ENCODE measurements around the gene EFCAB5. TPM values are rescaled to one million over a fixed set of nuclear protein-coding genes. Genes with fewer than 3 reads are reported as not detected.

Gene EFCAB5
- total and polyA plus RNA-seq, 12 donors, result 0.06 to 0.52 (median 0.15) TPM; not detected in 8

- no peak for ATAC-seq
Measured at GRCh38 chr17:30130121-30130520, 188.7 kb downstream of the EFCAB5 start.

GRCh38 chr17:30132615-30133014 lies 191.2 kb downstream of the EFCAB5 start:
- peaks cover 0 to 22% (median 7%) of the 10 kb centered on the region in 9 donors for H3K4me1 ChIP-seq
- ATAC-seq (no peak), DNase-seq (no peak)
- intact Hi-C loops (cut with DNase I), result no loop called here
- no peak overlapping the region for H3K27ac ChIP-seq
- no peak for TF ChIP-seq CTCF (IDR thresholded peaks at IDR 0.05)
- H3K4me3 ChIP-seq, result no peak overlapping the region
- WGBS, 2 donors, result 97% methylated on average over 3 of the region's 3 CpGs
- peaks cover 0 to 80% (median 4%) of the 10 kb centered on the region in 9 donors for H3K36me3 ChIP-seq
- H3K27me3 ChIP-seq, result no peaks in the 10 kb centered on the region
- no peaks in the 10 kb centered on the region for H3K9me3 ChIP-seq

More at GRCh38 chr17:30130121-30130520, 188.7 kb downstream of the EFCAB5 start:
- no peak for TF ChIP-seq CTCF (IDR thresholded peaks at IDR 0.05)
- DNase-seq, result no peak
- peaks cover 0 to 23% (median 8%) of the 10 kb centered on the region in 9 donors for H3K4me1 ChIP-seq
- H3K27me3 ChIP-seq, result no peaks in the 10 kb centered on the region
- intact Hi-C loops (cut with DNase I), result no loop called here
- H3K27ac ChIP-seq, result no peak overlapping the region
- no peaks in the 10 kb centered on the region for H3K9me3 ChIP-seq
- no peak overlapping the region for H3K4me3 ChIP-seq
- WGBS, 2 donors, result 95% methylated on average over 1 of the region's 1 CpG
- peaks cover 0 to 81% (median 4%) of the 10 kb centered on the region in 9 donors for H3K36me3 ChIP-seq

- ATAC-seq (no peak), DNase-seq (no peak)
- Histone ChIP-seq H3K9me3 (no peaks in the 10 kb centered on the region), H3K27ac (no peak overlapping the region), H3K36me3 (peaks cover 0 to 77% (median 4%) of the 10 kb centered on the region in 9 donors), H3K4me1 (peaks cover 0 to 28% (median 12%) of the 10 kb centered on the region in 9 donors), H3K4me3 (no peak overlapping the region), H3K27me3 (no peaks in the 10 kb centered on the region)
- no peak for TF ChIP-seq CTCF (IDR thresholded peaks at IDR 0.05)
- intact Hi-C loops (cut with DNase I), result no loop called here
- 98 to 100% methylated on average over 3 of the region's 3 CpGs for WGBS, 2 donors
Measured at GRCh38 chr17:30133197-30133596, 191.8 kb downstream of the EFCAB5 start.

- Histone ChIP-seq H3K36me3 (peaks cover 0 to 64% (median 0%) of the 10 kb centered on the region in 9 donors), H3K27me3 (no peaks in the 10 kb centered on the region), H3K9me3 (no peaks in the 10 kb centered on the region), H3K4me1 (peaks cover 0 to 31% (median 13%) of the 10 kb centered on the region in 9 donors), H3K27ac (no peak overlapping the region), H3K4me3 (no peak overlapping the region)
- ATAC-seq, result no peak
- intact Hi-C loops (cut with DNase I), result no loop called here
- DNase-seq, result no peak
- no peak for TF ChIP-seq CTCF (IDR thresholded peaks at IDR 0.05)
Measured at GRCh38 chr17:30134551-30134950, 193.1 kb downstream of the EFCAB5 start.
